HepG2 (cell line): ENCODE data around the gene MALRD1. TPM values are rescaled to one million over a fixed set of nuclear protein-coding genes. Genes with fewer than 3 reads are reported as not detected.

Experiments used
- ATAC-seq: fragments of 200-7000 bp; cut with Tn5 transposase; 3 replicates; pipeline ENCODE4 v1.9.1; 2020; ENCODE audit warnings: mild to moderate bottlenecking, moderate library complexity
- BruUV-seq: library from RNA; stranded (reverse); fragments of 400-500 nt; replicated peaks from 2 replicates; lab custom pipeline; 2021; lab: Mats Ljungman, UMichigan
- CTCF ChIA-PET: fragments of 300-600 bp; formaldehyde crosslinking; extraction: SDS; loops from one replicate; lab custom pipeline; 2021; ENCODE audit warnings: low total read pairs, inconsistent platforms, low intra/inter-chr PET ratio; lab: Yijun Ruan, JAX
- POLR2A ChIA-PET: fragments of 350-600 bp; sonication (Branson Sonifier 250); formaldehyde crosslinking; loops from one replicate; lab custom pipeline; 2020; ENCODE audit warnings: antibody characterized with exemption, inconsistent platforms; lab: Yijun Ruan, JAX
- DNase-seq: peaks from one replicate; pipeline ENCODE4 v3.0.0-alpha.2; 2015; ENCODE audit warnings: low spot score
- FAIRE-seq: peaks from 3 replicates; lab custom pipeline; 2011; peaks lifted over from hg19 to GRCh38; lab: Jason Lieb, UNC
- H2AFZ ChIP-seq: one replicate; pipeline ENCODE4 v1.6.1; 2011; ENCODE audit warnings: low read length, inconsistent platforms
- H3K27ac ChIP-seq: fragments of 300-600 bp; 3 replicates; pipeline ENCODE4 v1.8.0; 2011; ENCODE audit warnings: mixed run types, mild to moderate bottlenecking, mixed read lengths, low read length, inconsistent platforms; ENCODE audit not compliant: insufficient read depth; ENCODE audit errors: extremely low read length
- H3K27me3 ChIP-seq, 2 experiments: fragments of 200-600 bp in 1 of 2; 2 replicates in 1 of 2; 3 replicates in 1 of 2; pipeline versions ENCODE4 v1.6.0 to v1.8.0; 2011; ENCODE audit warnings: low read length in 2 of 2, mild to moderate bottlenecking in 2 of 2, moderate library complexity in 2 of 2, inconsistent platforms in 1 of 2; ENCODE audit not compliant: insufficient read depth in 2 of 2, control insufficient read depth in 1 of 2
- H3K36me3 ChIP-seq, 2 experiments: fragments of 200-600 bp in 1 of 2; replicated peaks in 1 of 2; 2 replicates in 1 of 2; 3 replicates in 1 of 2; pipeline versions ENCODE4 v1.5.1 to v1.8.0; 2011; ENCODE audit warnings: low read length in 2 of 2, inconsistent platforms in 1 of 2; ENCODE audit not compliant: insufficient read depth in 2 of 2, control insufficient read depth in 1 of 2
- H3K4me1 ChIP-seq: 2 replicates; pipeline ENCODE4 v1.5.1; 2012; ENCODE audit warnings: low read length, inconsistent platforms; ENCODE audit not compliant: insufficient read depth
- H3K4me2 ChIP-seq: 2 replicates; pipeline ENCODE4 v1.6.0; 2011; ENCODE audit warnings: low read depth, low read length, inconsistent platforms
- H3K4me3 ChIP-seq, 3 experiments: fragments of 200-600 bp in 1 of 3; sonication (generic), shearing (Covaris generic) in 1 of 3; replicated peaks in 1 of 3; 2 replicates each; pipeline ENCODE4 v1.5.1; 2011 to 2016; ENCODE audit warnings: low read length in 3 of 3, inconsistent platforms in 2 of 3, low read depth in 2 of 3, mild to moderate bottlenecking in 2 of 3, control low read depth in 1 of 3, mixed read lengths in 1 of 3; ENCODE audit not compliant: insufficient read depth in 1 of 3
- H3K79me2 ChIP-seq: one replicate; pipeline ENCODE4 v1.6.1; 2011; ENCODE audit warnings: low read length, inconsistent platforms; ENCODE audit not compliant: insufficient read depth
- H3K9ac ChIP-seq: 2 replicates; pipeline ENCODE4 v1.6.0; 2011; ENCODE audit warnings: mild to moderate bottlenecking, low read depth, low read length, inconsistent platforms; ENCODE audit not compliant: insufficient read depth
- H3K9me3 ChIP-seq: 2 replicates; pipeline ENCODE4 v1.5.1; 2012; ENCODE audit warnings: mild to moderate bottlenecking, low read length
- H4K20me1 ChIP-seq: 2 replicates; pipeline ENCODE4 v1.6.0; 2011; ENCODE audit warnings: inconsistent platforms, mild to moderate bottlenecking, low read length, moderate library complexity; ENCODE audit not compliant: insufficient read depth
- CBX2 ChIP-seq, 2 experiments: fragments of 200-600 bp in 1 of 2; sonication (generic); formaldehyde crosslinking in 1 of 2; IDR thresholded peaks; 2 replicates each; pipeline versions ENCODE4 v1.7.0 to v1.8.1; 2018 to 2022; ENCODE audit warnings: low read depth in 2 of 2, low read length in 1 of 2, mild to moderate bottlenecking in 1 of 2, missing genetic modification reagents in 1 of 2
- CHCHD3 ChIP-seq: sonication (generic); formaldehyde crosslinking; IDR thresholded peaks from 2 replicates; pipeline ENCODE4 v1.8.0; 2022; ENCODE audit warnings: mild to moderate bottlenecking, missing genetic modification reagents, moderate library complexity
- CHD2 ChIP-seq: IDR thresholded peaks from 2 replicates; pipeline ENCODE4 v1.6.1; 2011; ENCODE audit warnings: low read depth, low read length, improper control_type of control experiment
- DMTF1 ChIP-seq: sonication (generic); formaldehyde crosslinking; IDR thresholded peaks from 2 replicates; pipeline ENCODE4 v1.4.0; 2020; ENCODE audit warnings: mild to moderate bottlenecking, missing genetic modification reagents
- FUBP1 ChIP-seq: sonication (generic); formaldehyde crosslinking; IDR thresholded peaks from 2 replicates; pipeline ENCODE4 v1.5.1; 2020; ENCODE audit warnings: missing genetic modification reagents, mild to moderate bottlenecking, borderline replicate concordance
- KLF9 ChIP-seq: IDR thresholded peaks from 2 replicates; pipeline ENCODE4 v1.6.1; 2016; ENCODE audit warnings: low read depth
- KMT2A ChIP-seq: sonication (generic); formaldehyde crosslinking; IDR thresholded peaks from 2 replicates; pipeline ENCODE4 v1.4.0; 2020; ENCODE audit warnings: missing genetic modification reagents
- MAFG ChIP-seq: sonication (generic); formaldehyde crosslinking; IDR thresholded peaks from 2 replicates; pipeline ENCODE4 v1.5.1; 2020; ENCODE audit warnings: mild to moderate bottlenecking, missing genetic modification reagents
- NCOA2 ChIP-seq: sonication (generic); formaldehyde crosslinking; IDR thresholded peaks from 2 replicates; pipeline ENCODE4 v1.8.0; 2022; ENCODE audit warnings: inconsistent platforms
- NR2F2 ChIP-seq: IDR thresholded peaks from 2 replicates; pipeline ENCODE4 v1.6.1; 2012; ENCODE audit warnings: low read depth, inconsistent platforms, borderline replicate concordance
- THRA ChIP-seq: sonication (generic); formaldehyde crosslinking; IDR thresholded peaks from 2 replicates; pipeline ENCODE4 v1.4.0; 2020; ENCODE audit warnings: missing genetic modification reagents, borderline replicate concordance
- ZKSCAN5 ChIP-seq: sonication (generic); formaldehyde crosslinking; IDR thresholded peaks from 2 replicates; pipeline ENCODE4 v1.5.1; 2020; ENCODE audit warnings: mild to moderate bottlenecking, missing genetic modification reagents
- ZNF235 ChIP-seq: sonication (generic); formaldehyde crosslinking; IDR thresholded peaks from 2 replicates; pipeline ENCODE4 v1.8.1; 2023; ENCODE audit warnings: mild to moderate bottlenecking, missing genetic modification reagents, borderline replicate concordance
- ZNF282 ChIP-seq: fragments of 450-650 bp; IDR thresholded peaks from 2 replicates; pipeline ENCODE4 v1.6.1; 2018; ENCODE audit not compliant: partially characterized antibody
- ZNF414 ChIP-seq: sonication (generic); formaldehyde crosslinking; IDR thresholded peaks from 2 replicates; pipeline ENCODE4 v1.5.0; 2020; ENCODE audit warnings: missing genetic modification reagents
- ZNF709 ChIP-seq: sonication (generic); formaldehyde crosslinking; IDR thresholded peaks from 2 replicates; pipeline ENCODE4 v1.5.0; 2020; ENCODE audit warnings: mild to moderate bottlenecking, missing genetic modification reagents
- ZNF816 ChIP-seq: sonication (generic); formaldehyde crosslinking; IDR thresholded peaks from 2 replicates; pipeline ENCODE4 v1.8.0; 2022; ENCODE audit warnings: missing genetic modification reagents, mild to moderate bottlenecking, borderline replicate concordance
- ZSCAN30 ChIP-seq: sonication (generic); formaldehyde crosslinking; IDR thresholded peaks from 2 replicates; pipeline ENCODE4 v1.5.0; 2020; ENCODE audit warnings: mild to moderate bottlenecking, missing genetic modification reagents
- WGBS: methylation state at CpG from one replicate; pipeline ENCODE4 v1.1.6; 2017; ENCODE audit warnings: low lambda C conversion rate; 5-methylcytosine and 5-hydroxymethylcytosine counted together
- in situ Hi-C: cut with HindIII; loops from 2 replicates; pipeline ENCODE4 v1.10.0; 2017; ENCODE audit warnings: low pct_unique_long_range_greater_than_20kb; ENCODE audit not compliant: extremely low pct_ligation_motif_present
- intact Hi-C: fragments of 100-400 bp; cut with micrococcal nuclease; formaldehyde crosslinking; loops from one replicate; pipeline ENCODE4 v1.10.0; 2022; ENCODE audit not compliant: unreplicated experiment
- polyA plus RNA-seq, 8 experiments: library from polyadenylated mRNA; depleted of rRNA in 3 of 8; stranded (reverse) in 7 of 8; unstranded in 1 of 8; fragments of >200 nt; fragmentation: Illumina TruSeq in 4 of 8; extraction: Trizol in 4 of 8; gene quantifications; 2 replicates each; pipeline versions ENCODE4 v1.2.1 to v1.2.3, GENCODE V29; 2011 to 2016; ENCODE audit warnings: low read depth in 4 of 8, missing spikeins in 1 of 8, mixed read lengths in 1 of 8; ENCODE audit not compliant: insufficient read depth in 1 of 8
- total RNA-seq, 5 experiments: library from RNA; depleted of rRNA; stranded (reverse); fragments of >200 nt; fragmentation: Illumina TruSeq; extraction: Trizol; gene quantifications; 2 replicates each; pipeline ENCODE4 v1.2.3, GENCODE V29; 2016; ENCODE audit warnings: low read depth in 1 of 5
- TF ChIP-seq, protein P1 (sequence below): sonication (generic); formaldehyde crosslinking; conservative IDR thresholded peaks from 2 replicates; pipeline ENCODE4 v1.5.0; 2020; ENCODE audit warnings: missing genetic modification reagents

The MALRD1 gene
- total and polyA plus RNA-seq, 2 of the 13 experiments (the other 11 are each of a cell fraction or from before 2014, with no cell fraction given): 5.7 to 15.4 TPM

- 19% methylated on average over 3 of the region's 3 CpGs for WGBS
- Histone ChIP-seq H3K27ac (no peak overlapping the region), H3K4me1 (no peaks in the 10 kb centered on the region), H4K20me1 (no peaks in the 10 kb centered on the region), H3K9me3 (no peaks in the 10 kb centered on the region), H3K36me3 (no peaks in the 10 kb centered on the region), H3K4me2 (no peak overlapping the region), H3K9ac (no peak overlapping the region), H3K79me2 (no peaks in the 10 kb centered on the region), H3K4me3 (no peak overlapping the region), H3K27me3 (no peaks in the 10 kb centered on the region), H2AFZ (no peak overlapping the region)
- DNase-seq: no peak
- FAIRE-seq: no peak
- ATAC-seq: no peak
- POLR2A ChIA-PET: no interaction called here
- intact Hi-C loops (no loop called here), in situ Hi-C loops (no loop called here)
- BruUV-seq: no TSS peak
- CTCF ChIA-PET: no interaction called here
- TF ChIP-seq ZSCAN30 (CRISPR knock-in tag) (no peak), DMTF1 (CRISPR knock-in tag) (no peak), ZNF709 (CRISPR knock-in tag) (no peak), CHD2 (no peak), CBX2 (IDR thresholded peaks at IDR 0.05; ENCODE audit: low read depth, low read length) (no peak), CBX2 (CRISPR knock-in tag; IDR thresholded peaks at IDR 0.05; ENCODE audit: low read depth) (no peak), CHCHD3 (no peak), KLF9 (CRISPR knock-in tag) (no peak), ZNF282 (no peak), NR2F2 (no peak), ZNF414 (CRISPR knock-in tag) (no peak), ZNF235 (CRISPR knock-in tag) (no peak), ZNF816 (CRISPR knock-in tag) (no peak), MAFG (CRISPR knock-in tag) (no peak), NCOA2 (CRISPR knock-in tag) (no peak), ZKSCAN5 (CRISPR knock-in tag) (no peak), KMT2A (CRISPR knock-in tag) (no peak), THRA (CRISPR knock-in tag) (no peak), FUBP1 (CRISPR knock-in tag) (no peak)
- TF ChIP-seq, protein P1, sequence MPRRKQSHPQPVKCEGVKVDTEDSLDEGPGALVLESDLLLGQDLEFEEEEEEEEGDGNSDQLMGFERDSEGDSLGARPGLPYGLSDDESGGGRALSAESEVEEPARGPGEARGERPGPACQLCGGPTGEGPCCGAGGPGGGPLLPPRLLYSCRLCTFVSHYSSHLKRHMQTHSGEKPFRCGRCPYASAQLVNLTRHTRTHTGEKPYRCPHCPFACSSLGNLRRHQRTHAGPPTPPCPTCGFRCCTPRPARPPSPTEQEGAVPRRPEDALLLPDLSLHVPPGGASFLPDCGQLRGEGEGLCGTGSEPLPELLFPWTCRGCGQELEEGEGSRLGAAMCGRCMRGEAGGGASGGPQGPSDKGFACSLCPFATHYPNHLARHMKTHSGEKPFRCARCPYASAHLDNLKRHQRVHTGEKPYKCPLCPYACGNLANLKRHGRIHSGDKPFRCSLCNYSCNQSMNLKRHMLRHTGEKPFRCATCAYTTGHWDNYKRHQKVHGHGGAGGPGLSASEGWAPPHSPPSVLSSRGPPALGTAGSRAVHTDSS (CRISPR knock-in tag): no peak
Observed at GRCh38 chr10:19658131-19658530, 609.5 kb downstream of the MALRD1 start.
